ENCODE measurements around the gene CLCN1.

The CLCN1 gene

DNA sequence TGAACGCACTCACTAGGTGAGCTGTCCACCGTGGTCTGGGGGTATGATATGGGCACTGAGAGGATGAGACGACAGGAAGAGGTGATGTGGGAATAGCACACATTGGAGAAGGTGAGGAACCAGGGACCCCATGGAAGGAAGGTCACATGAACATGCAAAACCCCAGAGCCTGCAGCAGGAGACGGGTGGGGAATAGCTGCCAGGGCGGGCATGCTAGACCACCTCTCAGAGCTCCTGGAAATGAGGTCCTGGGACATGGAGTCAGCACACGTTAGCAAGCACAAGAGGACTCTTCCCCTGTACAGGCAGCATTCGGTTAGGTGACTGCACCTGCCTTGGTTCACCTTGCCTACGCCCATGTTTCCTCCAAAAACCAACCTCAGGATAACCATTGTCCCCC is 38.5 kb downstream of the CLCN1 start:
- H2AFZ ChIP-seq (ENCODE audit: low read length): no peak overlapping the region
- no peaks in the 10 kb centered on the region for H3K4me1 ChIP-seq (ENCODE audit: low read length)
- no peaks in the 10 kb centered on the region for H3K36me3 ChIP-seq (replicated peaks; ENCODE audit: insufficient read depth, low read length)
- DNase-seq: no peak
- H3K27me3 ChIP-seq (replicated peaks; ENCODE audit: insufficient read depth, low read length): peaks cover 12% of the 10 kb centered on the region
- no peaks in the 10 kb centered on the region for H3K9me2 ChIP-seq (replicated peaks; ENCODE audit: insufficient read depth, low read length)
- no peaks in the 10 kb centered on the region for H3F3A ChIP-seq (ENCODE audit: insufficient read depth, low read length)
- TF ChIP-seq, protein P1, sequence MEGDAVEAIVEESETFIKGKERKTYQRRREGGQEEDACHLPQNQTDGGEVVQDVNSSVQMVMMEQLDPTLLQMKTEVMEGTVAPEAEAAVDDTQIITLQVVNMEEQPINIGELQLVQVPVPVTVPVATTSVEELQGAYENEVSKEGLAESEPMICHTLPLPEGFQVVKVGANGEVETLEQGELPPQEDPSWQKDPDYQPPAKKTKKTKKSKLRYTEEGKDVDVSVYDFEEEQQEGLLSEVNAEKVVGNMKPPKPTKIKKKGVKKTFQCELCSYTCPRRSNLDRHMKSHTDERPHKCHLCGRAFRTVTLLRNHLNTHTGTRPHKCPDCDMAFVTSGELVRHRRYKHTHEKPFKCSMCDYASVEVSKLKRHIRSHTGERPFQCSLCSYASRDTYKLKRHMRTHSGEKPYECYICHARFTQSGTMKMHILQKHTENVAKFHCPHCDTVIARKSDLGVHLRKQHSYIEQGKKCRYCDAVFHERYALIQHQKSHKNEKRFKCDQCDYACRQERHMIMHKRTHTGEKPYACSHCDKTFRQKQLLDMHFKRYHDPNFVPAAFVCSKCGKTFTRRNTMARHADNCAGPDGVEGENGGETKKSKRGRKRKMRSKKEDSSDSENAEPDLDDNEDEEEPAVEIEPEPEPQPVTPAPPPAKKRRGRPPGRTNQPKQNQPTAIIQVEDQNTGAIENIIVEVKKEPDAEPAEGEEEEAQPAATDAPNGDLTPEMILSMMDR (IDR thresholded peaks at IDR 0.05; ENCODE audit: low read length): no peak
- TF ChIP-seq EZH2phosphoT487 (IDR thresholded peaks at IDR 0.05; ENCODE audit: low read length) (no peak), EZH2 (optimal IDR thresholded peaks at IDR 0.05; ENCODE audit: low read depth, low read length) (no peak)
- no peak overlapping the region for H3K9ac ChIP-seq (ENCODE audit: low read length)
- H4K20me1 ChIP-seq (ENCODE audit: insufficient read depth, low read length): no peaks in the 10 kb centered on the region
- no peaks in the 10 kb centered on the region for H3K9me3 ChIP-seq (replicated peaks; ENCODE audit: insufficient read depth, low read length)
- no peaks in the 10 kb centered on the region for H3K79me2 ChIP-seq (ENCODE audit: low read length)
- no peak overlapping the region for H3K4me2 ChIP-seq (ENCODE audit: low read depth, low read length)
- no peak overlapping the region for H3K4me3 ChIP-seq (ENCODE audit: low read length)
- H3K27ac ChIP-seq (ENCODE audit: low read length): no peak overlapping the region

DNA sequence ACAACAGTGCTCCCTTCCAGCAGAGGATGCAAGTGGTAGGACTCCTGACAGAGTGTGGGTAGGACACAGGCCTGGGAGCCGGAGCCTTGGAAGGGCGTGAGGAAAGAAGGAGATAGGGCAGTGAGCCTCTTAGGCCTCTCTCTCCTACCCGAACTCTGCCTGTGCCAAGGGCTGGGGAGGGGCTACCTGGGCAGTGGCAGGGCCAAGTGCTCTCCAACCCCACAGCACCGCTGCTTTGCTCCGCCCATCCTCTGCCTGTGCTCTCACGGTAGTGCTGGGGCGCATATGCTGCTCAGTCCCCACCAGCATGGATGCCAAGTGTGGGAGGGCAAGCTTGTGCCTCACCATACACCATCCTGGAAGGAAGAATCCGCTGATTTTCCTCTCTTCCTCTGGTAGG is 39.1 kb downstream of the CLCN1 start:
- Histone ChIP-seq H3K4me3 (ENCODE audit: low read length) (no peak overlapping the region), H2AFZ (ENCODE audit: low read length) (no peak overlapping the region), H3K36me3 (replicated peaks; ENCODE audit: insufficient read depth, low read length) (no peaks in the 10 kb centered on the region), H3K4me1 (ENCODE audit: low read length) (no peaks in the 10 kb centered on the region), H3K79me2 (ENCODE audit: low read length) (no peaks in the 10 kb centered on the region), H3K9ac (ENCODE audit: low read length) (no peak overlapping the region), H4K20me1 (ENCODE audit: insufficient read depth, low read length) (no peaks in the 10 kb centered on the region), H3K27ac (ENCODE audit: low read length) (no peak overlapping the region), H3F3A (ENCODE audit: insufficient read depth, low read length) (no peaks in the 10 kb centered on the region), H3K4me2 (ENCODE audit: low read depth, low read length) (no peak overlapping the region), H3K9me2 (replicated peaks; ENCODE audit: insufficient read depth, low read length) (no peaks in the 10 kb centered on the region), H3K9me3 (replicated peaks; ENCODE audit: insufficient read depth, low read length) (no peaks in the 10 kb centered on the region), H3K27me3 (replicated peaks; ENCODE audit: insufficient read depth, low read length) (peaks cover 18% of the 10 kb centered on the region)
- no peak for DNase-seq
- TF ChIP-seq EZH2 (optimal IDR thresholded peaks at IDR 0.05; ENCODE audit: low read depth, low read length) (no peak), EZH2phosphoT487 (IDR thresholded peaks at IDR 0.05; ENCODE audit: low read length) (no peak)
- TF ChIP-seq, protein P1 (IDR thresholded peaks at IDR 0.05; ENCODE audit: low read length): no peak

DNA sequence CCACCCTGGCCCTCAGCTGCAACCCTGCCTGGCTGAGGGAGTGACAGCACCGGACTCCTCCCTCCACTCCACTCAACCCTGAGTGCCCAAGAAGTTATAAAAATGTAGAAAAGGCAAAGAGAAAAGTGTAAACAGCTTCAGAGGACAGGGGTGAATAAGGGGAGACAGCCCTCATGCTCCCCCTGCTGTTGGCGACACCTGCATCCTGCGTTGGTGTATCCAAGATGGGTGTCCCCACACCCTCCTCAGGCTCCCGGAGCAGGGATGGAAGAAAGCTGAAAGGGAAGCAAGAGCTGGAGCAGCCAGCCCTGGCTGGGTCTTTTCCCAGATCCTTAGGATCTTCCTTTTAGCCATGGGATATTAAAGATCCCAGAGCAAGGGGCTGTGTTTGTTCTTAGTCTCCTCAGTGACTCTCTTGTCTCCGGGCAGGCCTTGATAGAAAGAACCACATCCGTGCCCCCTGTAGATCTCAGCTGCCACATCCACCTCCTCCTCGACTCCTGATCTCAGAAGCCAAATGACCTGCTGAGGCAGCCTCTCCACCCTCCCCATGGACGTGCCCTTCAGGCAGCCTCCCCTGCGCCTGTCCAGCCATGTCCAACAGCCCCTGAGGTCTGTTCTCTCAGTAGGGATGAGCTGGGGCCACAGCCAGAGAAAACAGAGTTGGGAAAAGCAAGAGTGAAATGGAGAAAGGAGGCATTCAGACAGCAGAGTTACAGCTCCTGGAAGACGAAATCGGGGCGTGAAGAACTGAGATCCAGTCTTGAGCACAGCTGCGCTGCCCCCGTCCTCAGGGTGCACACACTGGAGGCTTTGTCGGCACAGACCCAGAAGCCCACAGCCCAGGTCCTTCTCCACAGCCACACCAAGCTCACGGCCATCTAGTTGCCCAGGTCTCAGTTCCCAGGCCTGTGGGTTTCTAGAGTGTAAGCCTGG is 39.8 kb downstream of the CLCN1 start:
- DNase-seq: no peak
- no peaks in the 10 kb centered on the region for H3K36me3 ChIP-seq (replicated peaks; ENCODE audit: insufficient read depth, low read length)
- H3K27me3 ChIP-seq (replicated peaks; ENCODE audit: insufficient read depth, low read length): peaks cover 25% of the 10 kb centered on the region
- H3K4me3 ChIP-seq (ENCODE audit: low read length): no peak overlapping the region
- H3K4me2 ChIP-seq (ENCODE audit: low read depth, low read length): no peak overlapping the region
- no peak overlapping the region for H3K27ac ChIP-seq (ENCODE audit: low read length)
- no peaks in the 10 kb centered on the region for H4K20me1 ChIP-seq (ENCODE audit: insufficient read depth, low read length)
- H2AFZ ChIP-seq (ENCODE audit: low read length): no peak overlapping the region
- H3F3A ChIP-seq (ENCODE audit: insufficient read depth, low read length): no peaks in the 10 kb centered on the region
- no peaks in the 10 kb centered on the region for H3K79me2 ChIP-seq (ENCODE audit: low read length)
- H3K4me1 ChIP-seq (ENCODE audit: low read length): no peaks in the 10 kb centered on the region
- H3K9me3 ChIP-seq (replicated peaks; ENCODE audit: insufficient read depth, low read length): no peaks in the 10 kb centered on the region
- TF ChIP-seq, protein P1 (IDR thresholded peaks at IDR 0.05; ENCODE audit: low read length): no peak
- TF ChIP-seq EZH2phosphoT487 (IDR thresholded peaks at IDR 0.05; ENCODE audit: low read length) (no peak), EZH2 (optimal IDR thresholded peaks at IDR 0.05; ENCODE audit: low read depth, low read length) (no peak)
- no peaks in the 10 kb centered on the region for H3K9me2 ChIP-seq (replicated peaks; ENCODE audit: insufficient read depth, low read length)
- no peak overlapping the region for H3K9ac ChIP-seq (ENCODE audit: low read length)
